AG04450 (cell line): Measurements from ENCODE around the gene ZFR. TPM values are rescaled to one million over a fixed set of nuclear protein-coding genes. Genes with fewer than 3 reads are reported as not detected.
"Not testable (repeated sequence)": the region's sequence is repeated elsewhere in the genome, so short reads cannot be mapped to it uniquely, and the experiment has no call there.

Experiments
- CTCF ChIA-PET: fragments of 300-600, 350-600 bp; formaldehyde crosslinking; extraction: SDS; loops from one replicate; lab custom pipeline; 2022; ENCODE audit warnings: antibody characterized with exemption, inconsistent platforms; lab: Charles Lee
- POLR2A ChIA-PET: fragments of 350-600 bp; formaldehyde crosslinking; extraction: SDS; loops from one replicate; lab custom pipeline; 2021; ENCODE audit warnings: antibody characterized with exemption, inconsistent platforms; lab: Yijun Ruan, JAX
- DNase-seq: peaks from one replicate; pipeline ENCODE4 v3.0.0-alpha.2; 2011; ENCODE audit warnings: low read depth, low spot score
- H3K27ac ChIP-seq: one replicate; pipeline ENCODE4 v1.5.1; 2012; ENCODE audit warnings: low read depth, low read length, control low read depth
- H3K27me3 ChIP-seq: one replicate; pipeline ENCODE4 v1.6.0; 2012; ENCODE audit warnings: low read length; ENCODE audit not compliant: control insufficient read depth, insufficient read depth
- H3K4me3 ChIP-seq: 2 replicates; pipeline ENCODE4 v1.5.1; 2011; ENCODE audit warnings: mild to moderate bottlenecking, low read depth, low read length, control low read depth
- H3K9me3 ChIP-seq: 2 replicates; pipeline ENCODE4 v1.5.1; 2012; ENCODE audit warnings: low read length; ENCODE audit not compliant: control insufficient read depth, insufficient read depth
- polyA plus RNA-seq: library from polyadenylated mRNA; depleted of rRNA; stranded (reverse); fragments of >200 nt; gene quantifications from 2 replicates; pipeline ENCODE4 v1.2.3, GENCODE V29; 2011
- TF ChIP-seq, protein P1 (sequence below): IDR thresholded peaks from 2 replicates; pipeline ENCODE4 v1.5.1; 2011; ENCODE audit warnings: low read depth, low read length, control low read depth, inconsistent platforms

The ZFR gene
- polyA plus RNA-seq, 1 experiment, result 72.9 TPM

DNA sequence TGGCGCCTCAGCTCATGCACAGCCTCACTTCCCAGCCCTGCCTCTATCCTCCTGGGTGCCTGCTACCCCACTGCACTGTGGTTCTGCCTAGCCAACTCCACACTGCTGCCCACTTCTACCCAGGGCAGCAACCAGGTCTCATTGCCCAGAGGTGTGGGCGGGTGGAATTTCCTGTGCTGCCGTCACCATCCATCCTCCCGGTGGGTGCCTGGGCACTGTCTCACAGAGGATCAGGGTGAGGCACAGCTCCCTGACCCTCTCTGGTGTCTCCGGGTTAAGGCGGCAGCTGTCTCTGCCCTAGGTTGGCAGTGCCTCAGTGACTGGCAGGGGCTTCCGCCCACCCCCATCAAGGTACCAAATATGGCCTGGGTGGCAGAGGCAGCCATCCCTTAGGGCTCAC lies 127.5 kb downstream of the ZFR start:
- H3K27ac ChIP-seq, result no peak overlapping the region
- no peak for DNase-seq
- ChIA-PET CTCF (interaction anchor here (0.9 kb wide), 1 partner anchor 13 kb away, joined by 4 read pairs; no protein-coding TSS in a partner anchor), POLR2A (no interaction called here)
- peaks cover 10% of the 10 kb centered on the region for H3K9me3 ChIP-seq
- TF ChIP-seq, protein P1, sequence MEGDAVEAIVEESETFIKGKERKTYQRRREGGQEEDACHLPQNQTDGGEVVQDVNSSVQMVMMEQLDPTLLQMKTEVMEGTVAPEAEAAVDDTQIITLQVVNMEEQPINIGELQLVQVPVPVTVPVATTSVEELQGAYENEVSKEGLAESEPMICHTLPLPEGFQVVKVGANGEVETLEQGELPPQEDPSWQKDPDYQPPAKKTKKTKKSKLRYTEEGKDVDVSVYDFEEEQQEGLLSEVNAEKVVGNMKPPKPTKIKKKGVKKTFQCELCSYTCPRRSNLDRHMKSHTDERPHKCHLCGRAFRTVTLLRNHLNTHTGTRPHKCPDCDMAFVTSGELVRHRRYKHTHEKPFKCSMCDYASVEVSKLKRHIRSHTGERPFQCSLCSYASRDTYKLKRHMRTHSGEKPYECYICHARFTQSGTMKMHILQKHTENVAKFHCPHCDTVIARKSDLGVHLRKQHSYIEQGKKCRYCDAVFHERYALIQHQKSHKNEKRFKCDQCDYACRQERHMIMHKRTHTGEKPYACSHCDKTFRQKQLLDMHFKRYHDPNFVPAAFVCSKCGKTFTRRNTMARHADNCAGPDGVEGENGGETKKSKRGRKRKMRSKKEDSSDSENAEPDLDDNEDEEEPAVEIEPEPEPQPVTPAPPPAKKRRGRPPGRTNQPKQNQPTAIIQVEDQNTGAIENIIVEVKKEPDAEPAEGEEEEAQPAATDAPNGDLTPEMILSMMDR, result no peak
- H3K27me3 ChIP-seq, result no peaks in the 10 kb centered on the region
- no peak overlapping the region for H3K4me3 ChIP-seq

GRCh38 chr5:32315221-32316014 lies 129.1 kb downstream of the ZFR start:
- no peak overlapping the region for H3K4me3 ChIP-seq
- peaks cover 1% of the 10 kb centered on the region; the same call in 1 of the 2 replicates for H3K9me3 ChIP-seq
- ChIA-PET POLR2A (no interaction called here), CTCF (no interaction called here)
- DNase-seq, result no peak
- no peak overlapping the region for H3K27ac ChIP-seq
- no peaks in the 10 kb centered on the region for H3K27me3 ChIP-seq
- TF ChIP-seq, protein P1, result no peak

GRCh38 chr5:32314658-32315057 lies 129.9 kb downstream of the ZFR start:
- CTCF ChIA-PET, result interaction anchor here (0.7 kb wide), 1 partner anchor 15 kb away, joined by 3 read pairs; no protein-coding TSS in a partner anchor
- TF ChIP-seq, protein P1, result no peak
- Histone ChIP-seq H3K27me3 (no peaks in the 10 kb centered on the region), H3K4me3 (no peak overlapping the region), H3K9me3 (no peaks in the 10 kb centered on the region; the same call in 1 of the 2 replicates), H3K27ac (no peak overlapping the region)
- no peak for DNase-seq
- POLR2A ChIA-PET, result no interaction called here

GRCh38 chr5:32314152-32314488 lies 130.4 kb downstream of the ZFR start:
- DNase-seq, H3K27me3 ChIP-seq, H3K4me3 ChIP-seq, POLR2A ChIA-PET, H3K9me3 ChIP-seq, H3K27ac ChIP-seq: not testable (repeated sequence)
- CTCF ChIA-PET, result interaction anchor here (0.7 kb wide), 1 partner anchor 15 kb away, joined by 3 read pairs; no protein-coding TSS in a partner anchor

- ChIA-PET CTCF (no interaction called here), POLR2A (no interaction called here)
- Histone ChIP-seq H3K27me3 (no peaks in the 10 kb centered on the region), H3K4me3 (peak within 1 kb of the TSS; percentile 81), H3K9me3 (no peaks in the 10 kb centered on the region; the same call in 1 of the 2 replicates), H3K27ac (peak within 1 kb of the TSS; percentile 85)
- TF ChIP-seq, protein P1, result no peak
- DNase-seq, result peak; percentile 97
Measured at GRCh38 chr5:32312595-32313332, 131.8 kb downstream of the ZFR start, which contains the start of gene MTMR12. Gene MTMR12 (minus strand): TSS chr5:32312939. CDS start chr5:32312838, 101 bp downstream.
